ENCODE measurements around the gene TRIM32. TPM values are rescaled to one million over a fixed set of nuclear protein-coding genes. Genes with fewer than 3 reads are reported as not detected.

TRIM32 gene
- total RNA-seq, 1 experiment from 2014 or later: 22.3 TPM

DNA sequence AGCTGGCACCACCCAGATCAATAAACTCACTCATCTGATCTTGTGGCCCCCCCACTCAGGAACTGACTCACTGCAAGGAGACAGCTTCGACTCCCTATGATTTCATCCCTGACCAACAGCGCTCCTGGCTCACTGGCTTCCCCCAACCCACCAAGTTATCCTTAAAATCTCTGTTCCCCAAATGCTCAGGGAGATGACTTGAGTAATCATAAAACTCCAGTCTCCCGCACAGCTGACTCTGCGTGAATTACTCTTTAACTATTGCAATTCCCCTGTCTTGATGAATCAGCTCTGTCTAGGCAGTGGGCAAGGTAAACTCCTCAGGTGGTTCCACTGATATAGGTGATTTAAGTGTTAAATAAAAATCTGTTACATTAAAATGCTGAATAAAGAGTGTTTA lies 1.9 kb upstream of the TRIM32 start:
- ChIA-PET POLR2A (no interaction called here), CTCF (no interaction called here)
- no TSS peak for BruUV-seq (replicated peaks)
- H3K9me3 ChIP-seq: no peaks in the 10 kb centered on the region
- H3K4me3 ChIP-seq (ENCODE audit: low read depth, low read length): no peak overlapping the region
- Mint-ChIP-seq H3K4me1 (ENCODE audit: low read depth, unreplicated experiment) (peaks cover 25% of the 10 kb centered on the region), H3K9me3 (ENCODE audit: unreplicated experiment) (no peaks in the 10 kb centered on the region), H3K27ac (ENCODE audit: unreplicated experiment) (no peak overlapping the region), H3K4me3 (ENCODE audit: unreplicated experiment) (no peak overlapping the region), H3K36me3 (ENCODE audit: insufficient read depth, unreplicated experiment) (peaks cover 9% of the 10 kb centered on the region), H3K27me3 (ENCODE audit: insufficient read depth, unreplicated experiment) (no peaks in the 10 kb centered on the region)
- TF ChIP-seq, protein P1, sequence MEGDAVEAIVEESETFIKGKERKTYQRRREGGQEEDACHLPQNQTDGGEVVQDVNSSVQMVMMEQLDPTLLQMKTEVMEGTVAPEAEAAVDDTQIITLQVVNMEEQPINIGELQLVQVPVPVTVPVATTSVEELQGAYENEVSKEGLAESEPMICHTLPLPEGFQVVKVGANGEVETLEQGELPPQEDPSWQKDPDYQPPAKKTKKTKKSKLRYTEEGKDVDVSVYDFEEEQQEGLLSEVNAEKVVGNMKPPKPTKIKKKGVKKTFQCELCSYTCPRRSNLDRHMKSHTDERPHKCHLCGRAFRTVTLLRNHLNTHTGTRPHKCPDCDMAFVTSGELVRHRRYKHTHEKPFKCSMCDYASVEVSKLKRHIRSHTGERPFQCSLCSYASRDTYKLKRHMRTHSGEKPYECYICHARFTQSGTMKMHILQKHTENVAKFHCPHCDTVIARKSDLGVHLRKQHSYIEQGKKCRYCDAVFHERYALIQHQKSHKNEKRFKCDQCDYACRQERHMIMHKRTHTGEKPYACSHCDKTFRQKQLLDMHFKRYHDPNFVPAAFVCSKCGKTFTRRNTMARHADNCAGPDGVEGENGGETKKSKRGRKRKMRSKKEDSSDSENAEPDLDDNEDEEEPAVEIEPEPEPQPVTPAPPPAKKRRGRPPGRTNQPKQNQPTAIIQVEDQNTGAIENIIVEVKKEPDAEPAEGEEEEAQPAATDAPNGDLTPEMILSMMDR (IDR thresholded peaks at IDR 0.05; ENCODE audit: insufficient read depth in 1 of 2, low read depth in 1 of 2, low read length in 1 of 2, severe bottlenecking in 1 of 2, unreplicated experiment in 1 of 2): no peak
- DNase-seq: no peak
- no peaks in the 10 kb centered on the region; the same call in 1 of the 2 replicates for H3K36me3 ChIP-seq (ENCODE audit: control insufficient read depth, insufficient read depth, low read length)
- H3K27me3 ChIP-seq (replicated peaks; ENCODE audit: control insufficient read depth, insufficient read depth, low read length): no peaks in the 10 kb centered on the region
- peaks cover 22% of the 10 kb centered on the region for H3K4me1 ChIP-seq
- intact Hi-C loops (cut with micrococcal nuclease; ENCODE audit: unreplicated experiment): no loop called here

DNA sequence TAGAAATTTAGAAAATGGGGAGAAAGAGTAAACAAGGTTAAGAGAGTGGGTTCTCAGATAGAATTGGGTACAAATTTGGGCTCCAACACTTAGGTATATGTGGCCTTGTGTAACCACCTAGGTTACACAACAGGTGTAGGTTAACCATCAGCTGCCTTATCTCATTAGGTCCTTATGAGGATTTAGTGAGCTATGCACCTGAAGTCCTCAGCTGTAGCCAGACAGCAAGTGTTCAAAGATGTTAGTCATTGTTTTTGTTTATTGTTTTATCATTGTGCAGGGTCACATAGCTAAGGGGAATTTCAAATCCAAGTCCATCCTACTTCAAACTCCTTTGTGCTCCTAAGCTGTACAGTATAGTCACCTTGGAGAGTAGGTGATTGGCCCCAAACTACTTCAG lies 970 bp upstream of the TRIM32 start:
- Mint-ChIP-seq H3K27ac (ENCODE audit: unreplicated experiment) (peak overlapping the region; percentile 37), H3K4me3 (ENCODE audit: unreplicated experiment) (peak overlapping the region; percentile 85), H3K9me3 (ENCODE audit: unreplicated experiment) (no peaks in the 10 kb centered on the region), H3K4me1 (ENCODE audit: low read depth, unreplicated experiment) (peaks cover 25% of the 10 kb centered on the region), H3K36me3 (ENCODE audit: insufficient read depth, unreplicated experiment) (peaks cover 9% of the 10 kb centered on the region), H3K27me3 (ENCODE audit: insufficient read depth, unreplicated experiment) (no peaks in the 10 kb centered on the region)
- peak in 1 of 2 experiments; percentile 35 for DNase-seq
- peaks cover 25% of the 10 kb centered on the region for H3K4me1 ChIP-seq
- no peaks in the 10 kb centered on the region for H3K27me3 ChIP-seq (replicated peaks; ENCODE audit: control insufficient read depth, insufficient read depth, low read length)
- BruUV-seq (replicated peaks): no TSS peak
- no peaks in the 10 kb centered on the region; the same call in 1 of the 2 replicates for H3K36me3 ChIP-seq (ENCODE audit: control insufficient read depth, insufficient read depth, low read length)
- TF ChIP-seq, protein P1 (IDR thresholded peaks at IDR 0.05; ENCODE audit: insufficient read depth in 1 of 2, low read depth in 1 of 2, low read length in 1 of 2, severe bottlenecking in 1 of 2, unreplicated experiment in 1 of 2): no peak
- no peaks in the 10 kb centered on the region for H3K9me3 ChIP-seq
- CTCF ChIA-PET: no interaction called here
- peak overlapping the region; percentile 91 for H3K4me3 ChIP-seq (ENCODE audit: low read depth, low read length)
- intact Hi-C loops (cut with micrococcal nuclease; ENCODE audit: unreplicated experiment): no loop called here
- POLR2A ChIA-PET: interaction anchor here (1.1 kb wide), 2 partner anchors 12 to 19 kb away, joined by 5 to 6 read pairs; no protein-coding TSS in a partner anchor

DNA sequence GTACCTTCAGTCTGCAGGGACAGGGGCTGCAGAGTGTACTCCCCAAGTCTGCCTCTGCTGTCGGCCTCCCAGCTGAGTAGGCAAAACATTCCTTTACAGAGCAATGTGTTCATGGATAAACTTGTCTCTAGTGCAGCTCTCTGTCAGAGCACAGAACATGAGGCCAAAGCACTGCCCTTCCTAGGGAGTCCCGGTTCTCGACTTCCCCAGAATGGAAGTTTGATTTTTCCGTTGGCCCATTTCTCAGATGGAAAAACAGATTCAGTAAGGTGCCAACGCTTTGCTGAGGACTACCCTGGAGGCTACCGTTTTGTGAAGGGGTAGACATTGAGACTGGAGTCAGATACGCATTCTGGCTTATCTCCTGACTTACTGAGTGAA lies 422 bp upstream of the TRIM32 start:
- Histone ChIP-seq H3K4me3 (ENCODE audit: low read depth, low read length) (peak overlapping the region; percentile 91), H3K27me3 (replicated peaks; ENCODE audit: control insufficient read depth, insufficient read depth, low read length) (no peaks in the 10 kb centered on the region), H3K4me1 (peaks cover 25% of the 10 kb centered on the region), H3K9me3 (no peaks in the 10 kb centered on the region), H3K36me3 (ENCODE audit: control insufficient read depth, insufficient read depth, low read length) (no peaks in the 10 kb centered on the region; the same call in 1 of the 2 replicates)
- intact Hi-C loops (cut with micrococcal nuclease; ENCODE audit: unreplicated experiment): no loop called here
- peaks cover 9% of the 10 kb centered on the region for H3K36me3 Mint-ChIP-seq (ENCODE audit: insufficient read depth, unreplicated experiment)
- ChIA-PET POLR2A (interaction anchor here (0.6 to 1.1 kb wide), 4 partner anchors 12 to 149 kb away, joined by 3 to 6 read pairs (median 4); no protein-coding TSS in a partner anchor), CTCF (interaction anchor here (0.5 to 1.0 kb wide), 5 partner anchors 14 to 1058 kb away, joined by 3 to 4 read pairs (median 3); no protein-coding TSS in a partner anchor)
- peak overlapping the region; percentile 37 for H3K27ac Mint-ChIP-seq (ENCODE audit: unreplicated experiment)
- peaks cover 25% of the 10 kb centered on the region for H3K4me1 Mint-ChIP-seq (ENCODE audit: low read depth, unreplicated experiment)
- no peaks in the 10 kb centered on the region for H3K27me3 Mint-ChIP-seq (ENCODE audit: insufficient read depth, unreplicated experiment)
- TSS peak; percentile 81 for BruUV-seq (replicated peaks)
- DNase-seq: peak in 1 of 2 experiments; percentile 10
- H3K4me3 Mint-ChIP-seq (ENCODE audit: unreplicated experiment): peak overlapping the region; percentile 85
- no peaks in the 10 kb centered on the region for H3K9me3 Mint-ChIP-seq (ENCODE audit: unreplicated experiment)
- TF ChIP-seq, protein P1 (IDR thresholded peaks at IDR 0.05; ENCODE audit: insufficient read depth in 1 of 2, low read depth in 1 of 2, low read length in 1 of 2, severe bottlenecking in 1 of 2, unreplicated experiment in 1 of 2): no peak
